Measurements from ENCODE around the gene DUSP22.

DUSP22 gene

DNA sequence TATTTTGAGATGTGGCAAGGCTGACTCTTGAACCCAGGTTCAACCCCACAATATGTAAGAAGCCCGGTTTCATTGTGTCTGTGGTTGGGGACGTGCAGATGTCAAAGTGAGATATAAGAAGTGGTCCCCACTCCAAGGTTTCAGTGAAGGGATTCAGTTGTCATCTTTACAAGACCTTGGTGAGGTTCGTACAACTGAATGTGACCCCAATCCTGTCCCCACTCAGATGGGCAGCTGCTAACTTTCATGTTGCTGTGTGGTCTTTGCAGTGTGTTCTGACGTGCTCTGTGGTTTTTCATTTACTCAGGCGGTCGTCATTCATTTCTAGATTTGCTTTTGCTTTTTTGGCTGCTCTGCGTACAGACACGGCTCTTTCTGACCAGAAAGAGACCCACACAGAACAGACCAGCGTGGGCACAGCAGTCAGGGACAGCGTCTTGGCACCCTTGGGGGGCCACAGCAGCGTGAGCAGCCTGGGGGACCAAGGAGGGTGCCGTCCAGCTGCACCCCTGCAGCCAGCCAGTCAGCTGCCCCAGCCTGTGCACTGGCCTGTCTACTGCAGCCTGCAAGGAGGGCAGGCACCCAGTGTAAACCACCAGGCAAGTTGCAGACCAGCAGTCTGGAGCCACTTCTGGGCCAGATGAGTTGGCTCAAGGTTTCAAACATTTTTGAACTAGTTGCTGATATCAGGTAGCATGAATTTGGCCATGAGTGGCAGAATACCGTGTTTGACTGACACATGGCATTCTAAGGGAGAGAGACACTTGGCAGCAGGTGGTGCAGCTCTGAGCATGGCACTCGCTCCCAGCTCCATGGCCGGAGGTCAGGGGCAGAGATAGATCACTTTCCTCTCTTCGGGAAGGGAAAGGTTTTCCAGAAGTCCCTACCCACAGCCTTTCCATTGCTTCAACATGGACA, 49.9 kb downstream of the DUSP22 start:
- DNase-seq: no peak

DNA sequence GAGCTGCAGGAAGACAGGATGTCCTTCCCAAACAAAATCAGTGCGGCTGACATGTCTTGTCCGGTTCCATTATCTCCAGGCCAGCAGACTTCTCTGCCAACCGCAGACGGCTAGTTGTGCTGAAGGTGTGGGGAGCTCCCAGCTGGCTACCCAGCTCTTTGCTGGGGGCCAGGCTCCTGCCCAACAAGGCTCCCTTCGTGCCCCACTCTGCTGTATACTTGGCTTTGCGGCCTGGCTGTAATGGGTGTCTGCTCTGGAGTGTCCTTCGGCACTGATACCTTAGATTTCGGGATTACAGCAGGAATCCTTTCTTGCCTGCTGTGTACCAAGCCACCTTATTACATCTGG, 50.5 kb downstream of the DUSP22 start:
- DNase-seq: no peak

DNA sequence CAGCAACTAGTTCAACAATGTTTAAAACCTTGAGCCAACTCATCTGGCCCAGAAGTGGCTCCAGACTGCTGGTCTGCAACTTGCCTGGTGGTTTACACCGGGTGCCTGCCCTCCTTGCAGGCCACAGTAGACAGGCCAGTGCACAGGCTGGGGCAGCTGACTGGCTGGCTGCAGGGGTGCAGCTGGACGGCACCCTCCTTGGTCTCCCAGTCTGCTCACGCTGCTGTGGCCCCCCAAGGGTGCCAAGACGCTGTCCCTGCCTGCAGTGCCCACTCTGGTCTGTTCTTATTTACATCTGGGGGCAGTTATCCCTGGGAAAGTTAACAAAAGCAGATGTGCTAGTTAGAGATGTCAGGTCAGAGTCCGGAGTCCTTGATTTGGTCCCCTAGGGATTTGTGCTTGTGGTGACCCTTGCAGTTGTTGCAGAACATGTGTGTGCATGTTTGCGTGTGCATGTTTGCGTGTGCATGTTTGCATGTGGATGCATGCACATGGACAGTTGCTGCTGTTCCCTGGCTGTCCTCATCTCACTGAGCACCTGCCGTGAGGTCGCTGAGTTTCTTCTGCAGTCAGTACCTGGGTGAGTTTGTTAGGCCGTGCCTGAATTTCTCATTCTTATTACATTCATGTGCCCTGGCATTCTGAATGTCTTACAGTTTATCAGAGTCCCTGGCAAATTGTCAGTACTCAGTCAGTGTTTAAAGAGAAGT, 51.1 kb downstream of the DUSP22 start:
- DNase-seq: no peak

DNA sequence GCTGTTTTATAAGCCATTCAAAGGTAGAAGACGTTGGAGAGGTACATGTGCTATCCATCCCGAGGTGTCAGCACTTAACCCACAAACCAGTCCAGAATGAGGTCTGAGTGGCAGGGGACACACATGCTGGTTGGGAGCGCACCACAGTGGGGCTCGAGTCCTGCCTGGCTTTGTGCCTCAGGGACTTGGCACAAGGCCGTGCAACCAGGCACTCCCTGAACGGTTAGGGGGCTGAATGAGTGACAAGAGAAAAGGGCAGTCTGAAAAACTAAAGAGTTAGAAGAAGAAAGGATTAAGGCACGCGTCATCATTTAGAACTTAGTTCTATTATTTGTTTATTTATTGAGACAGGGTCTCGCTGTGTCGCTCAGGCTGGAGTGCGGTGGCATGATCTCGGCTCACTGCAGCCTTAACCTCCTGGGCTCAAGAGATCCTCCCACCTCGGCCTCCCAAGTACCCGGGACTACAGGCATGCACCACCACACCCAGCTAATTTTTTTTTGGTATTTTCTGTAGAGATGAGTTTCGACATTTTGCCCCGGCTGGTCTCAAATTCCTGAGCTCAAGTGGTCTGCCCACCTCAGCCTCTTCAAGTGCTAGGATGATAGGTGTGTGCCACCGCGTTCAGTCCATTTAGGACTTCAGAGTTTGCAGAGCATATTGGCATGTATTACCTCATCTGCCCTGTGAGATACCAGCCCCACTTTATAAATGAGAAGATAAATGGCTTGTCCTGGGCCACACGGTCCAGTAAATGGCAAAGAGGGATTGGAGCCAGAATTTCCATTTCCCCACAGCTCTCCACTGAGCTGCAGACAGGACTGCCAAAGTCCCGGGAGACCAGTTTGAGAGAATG, 51.9 kb downstream of the DUSP22 start:
- no peak for DNase-seq

DNA sequence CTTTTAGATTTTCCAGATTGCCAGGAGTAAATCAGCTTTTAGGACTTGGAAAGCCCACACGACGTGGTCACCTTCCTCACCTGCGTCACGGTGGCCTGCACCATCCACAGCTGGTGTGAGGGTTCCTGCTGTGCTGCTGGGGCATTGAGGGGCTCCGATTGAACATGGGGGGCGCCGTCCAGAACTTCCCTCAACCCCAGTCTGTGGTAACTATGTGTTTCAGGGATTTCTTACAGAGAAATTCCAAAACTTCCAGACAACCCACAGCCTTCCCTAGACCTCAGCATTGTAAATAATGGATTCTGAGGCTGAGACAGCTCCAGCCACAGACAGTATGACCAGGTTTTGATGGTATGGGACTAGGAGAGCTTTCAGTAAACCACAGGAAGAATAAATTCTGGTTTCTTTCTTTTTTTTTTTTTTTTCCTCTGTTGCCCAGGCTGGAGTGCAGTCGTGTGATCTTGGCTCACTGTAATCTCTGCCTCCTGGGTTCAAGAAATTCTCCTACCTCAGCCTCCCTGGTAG, 52.6 kb downstream of the DUSP22 start:
- DNase-seq: no peak

DNA sequence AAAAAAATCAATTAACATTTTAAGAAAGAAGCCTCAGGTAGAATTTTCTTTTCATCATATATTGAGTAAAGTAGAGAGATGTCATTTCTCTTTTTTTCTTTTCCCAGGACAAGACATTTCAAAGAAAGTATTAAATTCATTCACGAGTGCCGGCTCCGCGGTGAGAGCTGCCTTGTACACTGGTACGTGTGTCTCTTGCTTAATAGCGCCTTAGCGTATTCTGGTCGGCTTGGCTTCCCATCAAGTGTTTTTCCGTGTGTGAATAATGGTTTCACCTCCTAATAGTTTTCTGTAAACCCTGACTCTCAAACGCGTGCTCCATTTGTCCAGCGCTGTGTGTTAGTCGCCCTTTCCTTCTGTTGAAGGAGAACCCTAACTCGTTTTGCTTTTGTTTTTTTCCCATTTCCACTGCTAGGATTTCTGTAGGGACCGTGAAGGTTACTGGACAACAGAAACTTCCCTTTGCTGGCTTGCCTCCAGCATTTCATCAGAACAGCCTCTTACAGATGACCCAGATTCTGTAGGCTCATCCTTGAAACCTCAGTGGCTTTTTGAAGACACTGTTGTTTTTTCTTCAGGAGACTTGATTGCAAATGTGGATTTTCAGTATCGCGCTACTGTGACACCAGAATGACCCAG, 53.6 kb downstream of the DUSP22 start:
- no peak for DNase-seq

DNA sequence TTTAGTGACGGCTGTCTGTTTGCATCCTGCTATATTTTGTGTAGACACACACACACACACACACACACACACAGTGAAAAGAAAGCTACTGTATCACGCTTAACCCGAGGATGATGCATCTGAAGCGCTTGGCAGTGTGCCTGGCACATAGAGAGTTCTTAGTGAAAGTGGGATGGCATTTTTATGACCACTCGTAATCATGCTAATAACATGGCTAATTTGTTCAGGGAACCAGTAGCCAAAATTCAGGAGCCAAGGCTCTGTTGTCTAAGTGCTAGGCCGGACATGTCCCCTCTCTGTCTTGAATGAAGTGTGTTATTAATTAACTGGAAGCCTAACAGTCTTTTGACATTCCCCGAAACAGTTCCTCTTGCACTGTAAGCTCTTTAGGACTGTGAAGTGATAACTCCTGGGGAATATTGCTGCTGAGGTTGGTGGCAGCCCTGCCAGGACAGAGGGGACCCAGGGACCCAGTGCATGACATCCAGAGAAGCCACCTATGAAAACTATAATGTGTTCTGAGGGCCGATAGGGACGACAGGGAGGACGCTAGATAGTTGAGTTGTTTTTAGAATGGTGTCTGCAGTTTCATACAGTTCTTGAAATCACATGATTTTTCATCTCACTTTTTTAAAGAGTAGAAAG, 54.2 kb downstream of the DUSP22 start:
- no peak for DNase-seq

DNA sequence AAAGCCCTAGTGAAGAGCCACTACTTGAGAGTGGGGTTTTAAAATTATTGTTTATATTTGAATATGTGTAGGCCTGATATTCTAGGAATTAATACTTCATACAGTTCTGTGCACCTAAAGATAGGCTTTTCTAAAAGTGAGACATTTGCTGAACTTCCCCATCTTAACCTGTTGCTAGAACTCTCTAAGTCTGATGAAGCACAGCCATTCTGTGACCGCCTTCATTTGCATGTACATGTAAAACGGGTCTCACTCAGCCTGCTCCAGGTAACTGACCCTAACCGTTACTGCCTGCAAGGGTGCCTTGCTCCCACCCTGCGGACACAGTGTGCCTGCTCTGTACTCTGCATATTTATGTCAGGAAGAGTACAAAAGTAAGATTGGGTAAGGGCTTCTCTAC, 54.9 kb downstream of the DUSP22 start:
- no peak for DNase-seq

DNA sequence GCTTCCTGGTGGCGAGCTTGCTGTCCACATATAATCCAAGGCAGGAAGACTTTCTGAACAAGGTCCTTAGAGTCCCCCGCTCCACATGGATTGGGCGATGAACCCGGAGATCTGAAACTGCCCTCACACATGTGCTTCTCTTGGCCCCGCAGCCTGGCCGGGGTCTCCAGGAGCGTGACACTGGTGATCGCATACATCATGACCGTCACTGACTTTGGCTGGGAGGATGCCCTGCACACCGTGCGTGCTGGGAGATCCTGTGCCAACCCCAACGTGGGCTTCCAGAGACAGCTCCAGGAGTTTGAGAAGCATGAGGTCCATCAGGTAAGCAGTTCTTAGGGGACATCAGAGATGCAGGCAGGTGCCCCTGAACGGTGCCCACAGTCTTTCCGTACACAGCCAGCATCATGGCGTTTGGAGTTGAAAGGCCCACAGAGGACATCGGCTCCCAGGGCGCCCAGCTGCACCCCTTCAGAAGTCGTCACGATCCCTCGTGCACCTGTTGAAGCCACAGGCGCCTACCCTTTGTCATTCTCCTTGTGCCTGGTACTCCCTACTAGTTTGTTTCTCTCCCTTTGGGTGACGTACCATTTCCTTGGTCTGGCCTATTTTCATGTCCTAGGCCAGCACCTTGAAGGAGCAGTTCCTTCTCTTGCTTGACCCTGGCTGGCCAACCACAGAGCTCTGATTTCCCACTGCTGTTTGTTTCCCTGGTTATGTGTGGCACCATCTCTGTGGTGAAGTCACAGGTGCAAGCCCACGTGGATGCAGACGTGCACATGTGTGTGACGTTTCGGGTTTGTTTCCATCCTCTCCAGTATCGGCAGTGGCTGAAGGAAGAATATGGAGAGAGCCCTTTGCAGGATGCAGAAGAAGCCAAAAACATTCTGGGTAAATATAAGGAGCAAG, 55.9 kb downstream of the DUSP22 start:
- DNase-seq: no peak

DNA sequence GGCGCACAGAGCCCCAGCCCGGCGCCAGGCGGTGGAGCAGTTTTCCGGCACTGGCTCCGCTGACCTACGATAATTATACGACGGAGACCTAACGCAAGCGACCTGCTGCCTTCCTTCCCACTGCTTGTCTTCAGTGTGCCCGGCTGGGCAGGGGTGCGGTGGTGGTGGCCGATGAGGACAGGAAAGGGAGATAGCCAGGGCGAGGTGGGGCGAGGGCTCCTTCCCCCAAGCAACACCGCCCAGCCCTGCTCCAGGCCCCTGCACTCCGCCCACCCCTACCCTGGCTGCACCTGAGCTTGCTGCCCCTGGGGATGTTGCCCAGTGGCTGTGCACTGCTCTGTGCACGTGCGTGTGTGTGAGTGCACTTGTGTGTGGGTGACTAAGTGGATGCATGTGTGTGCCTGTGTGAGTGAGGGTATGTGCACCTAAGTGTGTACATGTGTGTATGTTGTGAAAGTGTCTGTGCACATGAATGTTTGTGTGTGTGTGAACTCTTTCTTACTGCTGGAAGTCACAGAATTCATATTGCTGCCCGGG, 56.6 kb downstream of the DUSP22 start:
- no peak for DNase-seq

DNA sequence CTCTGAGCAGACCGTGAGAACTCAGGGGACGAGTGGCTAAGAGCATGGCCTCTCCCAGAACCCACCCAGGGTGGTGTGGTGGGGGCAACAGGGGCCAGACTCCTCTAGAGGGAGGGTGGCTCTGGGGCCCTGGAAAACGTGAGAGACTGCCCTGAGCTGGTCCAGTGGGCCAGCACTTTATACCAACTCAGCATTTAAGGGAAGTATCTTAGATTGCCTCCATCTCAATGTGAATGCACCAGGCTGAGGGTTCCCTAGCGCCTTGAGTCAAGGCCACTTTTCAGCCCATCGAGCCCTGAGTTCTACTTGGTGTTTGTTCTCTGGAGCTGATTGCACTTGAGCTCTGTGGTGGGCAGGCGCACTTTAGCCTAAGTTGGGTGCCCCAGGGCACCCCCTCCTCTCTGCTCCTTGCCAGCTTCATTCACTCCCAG, 57.2 kb downstream of the DUSP22 start:
- DNase-seq: no peak

DNA sequence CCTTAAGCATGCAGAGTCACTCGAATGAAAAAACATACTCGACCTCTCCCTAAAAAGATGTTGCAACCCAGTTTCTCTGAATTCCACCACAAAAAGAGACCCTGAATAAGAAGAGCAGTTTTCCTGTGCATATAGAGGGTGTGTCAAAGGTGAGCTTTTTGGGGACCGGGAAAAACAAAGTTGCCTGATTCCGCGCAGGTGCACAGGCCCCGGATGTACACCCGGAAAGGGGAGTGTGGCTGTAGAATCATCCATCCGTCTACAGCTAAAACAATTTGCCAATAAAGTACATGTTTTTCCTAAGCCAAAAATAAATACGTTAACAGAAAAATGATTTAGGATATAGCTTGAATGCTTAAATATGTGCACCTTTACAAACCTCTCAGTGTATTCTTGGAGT, 58.1 kb downstream of the DUSP22 start:
- DNase-seq: no peak

DNA sequence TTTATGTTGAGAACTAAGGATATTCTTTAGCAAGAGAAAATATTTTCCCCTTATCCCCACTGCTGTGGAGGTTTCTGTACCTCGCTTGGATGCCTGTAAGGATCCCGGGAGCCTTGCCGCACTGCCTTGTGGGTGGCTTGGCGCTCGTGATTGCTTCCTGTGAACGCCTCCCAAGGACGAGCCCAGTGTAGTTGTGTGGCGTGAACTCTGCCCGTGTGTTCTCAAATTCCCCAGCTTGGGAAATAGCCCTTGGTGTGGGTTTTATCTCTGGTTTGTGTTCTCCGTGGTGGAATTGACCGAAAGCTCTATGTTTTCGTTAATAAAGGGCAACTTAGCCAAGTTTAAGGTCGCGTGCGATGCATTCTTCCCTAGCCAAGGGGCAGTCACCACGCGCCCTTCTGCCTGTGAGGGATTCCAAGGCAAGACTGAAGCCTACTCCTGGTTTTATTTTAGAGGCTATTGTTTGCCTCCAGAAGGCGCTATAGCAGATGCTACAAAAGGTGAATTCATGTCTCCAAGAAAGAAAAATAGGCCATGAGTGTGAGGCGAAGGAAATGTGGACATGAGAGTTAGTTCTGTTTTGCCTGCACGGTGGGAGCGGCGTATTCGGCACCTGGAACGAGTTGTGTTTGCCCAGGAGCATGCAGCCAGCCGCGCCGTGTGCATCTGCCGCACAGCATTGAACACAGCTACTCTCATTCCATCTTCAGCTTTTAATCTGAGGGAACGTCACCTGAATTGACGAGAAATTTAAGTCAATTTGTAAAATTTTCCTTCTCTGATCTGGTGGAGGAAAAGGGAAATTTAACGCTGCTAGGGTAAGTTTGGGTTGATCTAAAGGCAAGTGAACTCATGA, 59.0 kb downstream of the DUSP22 start:
- DNase-seq: no peak

DNA sequence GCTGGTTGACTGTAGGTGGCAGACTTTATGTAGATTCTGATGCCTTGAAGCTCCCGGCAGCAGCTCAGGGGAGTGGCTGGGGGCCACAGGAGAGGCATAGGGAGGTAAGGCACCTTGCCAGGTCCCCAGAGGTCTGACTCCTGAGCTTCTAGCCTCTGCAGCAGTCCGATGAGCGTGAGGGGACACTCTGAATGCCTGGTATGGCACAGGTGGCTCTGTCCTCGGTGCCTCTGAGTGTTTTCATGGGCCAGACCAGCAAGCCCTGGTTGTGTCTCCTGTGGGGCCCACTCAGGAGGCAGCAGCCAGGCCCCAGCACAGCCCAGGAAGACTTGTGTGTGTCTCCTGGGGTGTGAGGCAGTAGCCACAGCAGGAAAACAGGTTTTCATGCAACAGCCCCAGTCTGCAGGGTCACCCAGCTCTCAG, 59.6 kb downstream of the DUSP22 start:
- DNase-seq: no peak

DNA sequence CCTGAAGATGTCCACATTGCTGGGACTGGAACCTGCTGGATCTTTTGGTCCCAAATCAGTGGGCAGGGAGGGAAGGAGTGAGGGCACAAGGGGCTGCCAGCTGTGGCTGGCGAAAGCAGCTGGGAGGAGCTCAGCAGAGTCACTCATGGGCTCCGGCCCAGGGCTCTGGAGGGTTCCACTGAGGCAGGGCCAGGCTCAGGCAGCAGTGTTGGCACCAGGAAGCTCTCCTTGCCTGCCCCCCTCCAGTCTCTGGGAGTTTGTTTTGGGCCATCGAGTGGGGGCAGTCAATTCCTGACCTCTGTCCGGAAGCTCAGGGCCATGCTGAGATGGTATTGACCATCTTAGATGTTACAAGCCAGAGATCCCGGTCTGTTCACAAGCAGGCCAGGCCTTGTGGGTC, 60.2 kb downstream of the DUSP22 start:
- no peak for DNase-seq

DNA sequence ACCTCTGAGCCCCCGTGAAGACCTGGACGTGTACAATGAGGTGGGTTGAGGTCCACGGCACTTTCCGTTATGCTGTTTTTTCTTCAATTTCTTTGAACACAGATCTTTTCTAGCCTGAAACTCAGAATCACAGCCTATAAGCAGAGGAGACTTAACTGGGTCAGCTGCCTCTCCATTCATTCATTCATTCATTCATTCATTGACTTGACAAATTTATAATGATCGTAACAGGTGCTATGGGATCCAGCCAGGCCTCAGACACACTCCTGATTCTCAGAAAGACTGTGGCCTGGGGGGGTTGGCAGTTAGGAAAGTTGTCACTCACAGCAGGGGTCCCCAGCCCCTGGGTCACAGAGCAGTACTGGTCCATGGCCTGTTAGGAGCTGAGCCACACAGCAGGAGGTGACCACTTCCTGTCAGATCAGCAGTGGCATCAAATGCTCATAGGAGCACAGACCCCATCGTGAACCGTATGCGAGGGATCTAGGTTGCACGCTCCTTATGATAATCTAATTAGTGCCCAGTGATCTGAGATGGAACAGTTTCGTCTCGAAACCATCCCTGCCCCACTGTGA, 60.7 kb downstream of the DUSP22 start:
- DNase-seq: no peak

DNA sequence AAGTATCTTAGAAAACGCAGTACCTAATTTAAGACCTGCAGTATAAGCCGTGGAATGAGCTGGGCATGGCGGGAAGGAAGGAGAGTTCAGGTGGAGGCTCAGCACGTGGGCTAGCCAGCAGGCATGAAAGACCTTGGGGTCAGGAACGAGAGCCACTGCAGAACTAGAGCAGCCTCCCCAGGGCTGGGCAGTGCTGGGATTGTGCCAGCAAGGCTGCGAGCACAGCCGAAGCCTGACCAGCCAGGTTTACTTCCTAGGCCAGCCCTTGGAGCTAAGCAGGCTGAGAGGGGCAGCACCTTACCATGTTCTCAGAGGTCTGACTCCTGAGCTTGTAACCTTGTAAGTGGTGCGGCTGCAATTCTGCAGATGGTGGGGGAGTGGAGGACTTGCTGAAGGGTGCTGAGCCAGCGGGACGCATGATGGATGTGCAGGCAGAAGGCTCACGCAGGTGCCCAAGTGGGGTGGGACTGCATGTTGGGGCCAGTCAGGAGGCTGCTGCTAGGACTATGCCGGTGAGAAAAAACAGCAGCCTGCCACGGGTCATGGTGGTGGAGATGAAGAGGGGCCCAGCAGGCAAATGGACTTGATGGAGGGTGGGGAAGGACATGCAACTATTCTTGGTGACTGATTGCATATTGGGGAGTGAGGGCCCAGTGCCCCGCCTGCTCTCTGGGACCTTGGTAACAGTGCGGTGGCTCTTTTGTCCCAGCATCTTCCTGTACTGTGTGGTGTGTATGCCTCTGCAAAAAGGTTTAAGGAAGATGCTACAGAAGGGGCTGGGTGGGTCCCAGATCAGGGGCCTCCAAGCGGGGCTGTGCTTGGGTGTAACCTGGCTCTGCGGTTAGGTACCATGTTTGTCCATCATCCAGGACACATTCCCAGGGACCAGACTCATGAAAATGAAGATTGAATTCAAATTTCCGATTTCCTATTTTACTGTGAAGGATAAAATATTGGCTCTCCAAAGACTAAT, 61.6 kb downstream of the DUSP22 start:
- no peak for DNase-seq

DNA sequence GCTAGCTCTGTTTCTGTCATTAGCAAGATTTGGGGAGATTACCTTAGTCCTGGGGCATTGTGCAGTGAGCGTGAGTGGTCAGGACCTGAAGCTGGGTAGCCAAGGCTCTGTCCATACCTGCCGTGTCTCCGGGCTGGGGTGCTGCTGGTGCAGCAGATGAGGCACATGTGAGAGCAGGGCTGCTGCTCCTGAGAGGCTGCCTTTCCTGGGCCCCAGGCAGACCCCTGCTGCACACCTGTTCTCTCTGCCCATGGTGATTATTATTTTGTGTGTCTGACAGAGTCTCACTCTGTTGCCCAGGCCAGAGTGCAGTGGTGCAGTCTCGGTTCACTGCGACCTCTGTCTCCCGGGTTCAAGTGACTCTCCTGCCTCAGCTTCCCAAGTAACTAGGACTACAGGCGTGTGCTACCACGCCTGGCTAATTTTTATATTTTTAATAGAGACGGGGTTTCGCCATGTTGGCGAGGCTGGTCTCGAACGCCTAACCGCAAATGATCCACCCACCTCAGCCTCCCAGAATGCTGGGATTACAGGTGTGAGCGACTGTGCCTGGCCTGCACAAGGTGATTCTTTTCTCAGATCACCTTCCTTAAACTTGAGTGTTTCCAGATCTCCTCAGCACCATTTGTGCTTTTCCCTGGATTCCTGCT, 62.5 kb downstream of the DUSP22 start:
- DNase-seq: no peak

All from amniotic stem cell (primary cell).